ENCODE measurements around the gene MAN2B2.

- no peak for TF ChIP-seq CTCF (IDR thresholded peaks at IDR 0.05)
- no peak for TF ChIP-seq POLR2AphosphoS5 (IDR thresholded peaks at IDR 0.05)
These were observed 9.1 kb upstream of the MAN2B2 start for GRCh38 chr4:6565691-6566390.
